GM21619 (cell line): Measurements from ENCODE around the gene HSPA2.
"Not testable (repeated sequence)": the region's sequence is repeated elsewhere in the genome, so short reads cannot be mapped to it uniquely, and the experiment has no call there.

ENCODE experiments used
- ATAC-seq: cut with Tn5 transposase; IDR thresholded peaks from one replicate; pipeline ENCODE4 v1.9.1; 2021; ENCODE audit not compliant: unreplicated experiment

Gene HSPA2

DNA sequence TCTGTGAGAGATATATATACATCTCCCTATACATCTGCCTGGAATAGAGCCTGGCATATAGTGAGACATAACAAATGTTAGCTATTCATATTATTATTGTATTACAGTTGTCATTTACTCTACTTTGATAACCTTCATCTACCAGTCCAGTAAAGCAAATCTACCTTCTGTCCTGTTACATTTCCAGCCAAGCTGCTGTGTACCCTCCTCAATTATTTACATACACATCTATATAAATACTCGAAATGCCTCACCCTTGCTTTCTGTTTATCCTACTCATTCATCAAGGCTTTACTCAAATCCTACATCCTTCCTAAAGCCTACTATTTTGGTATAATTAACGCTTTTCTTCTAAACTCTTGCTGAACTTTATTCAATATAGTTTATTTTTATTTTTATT, 27.3 kb upstream of the HSPA2 start:
- no peak for ATAC-seq

DNA sequence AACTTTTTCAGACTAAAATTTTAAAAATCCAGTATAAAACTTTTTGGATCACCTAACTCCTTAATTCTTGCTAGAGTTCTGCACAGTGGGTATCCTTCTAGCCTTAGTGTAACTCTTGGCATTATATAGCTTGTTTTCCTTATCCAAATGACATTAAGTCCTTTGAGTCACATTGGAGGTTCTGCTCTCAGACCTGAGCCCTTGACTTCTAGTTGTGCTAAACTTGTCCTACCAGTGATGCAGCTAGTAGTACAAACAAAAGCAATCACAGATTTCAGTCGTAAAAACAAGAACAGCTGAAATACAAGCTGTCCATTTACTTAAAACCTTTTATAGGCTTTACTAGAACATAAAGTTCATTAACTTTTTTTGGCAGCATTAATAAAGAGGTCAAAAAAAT, 25.5 kb upstream of the HSPA2 start:
- ATAC-seq: no peak

DNA sequence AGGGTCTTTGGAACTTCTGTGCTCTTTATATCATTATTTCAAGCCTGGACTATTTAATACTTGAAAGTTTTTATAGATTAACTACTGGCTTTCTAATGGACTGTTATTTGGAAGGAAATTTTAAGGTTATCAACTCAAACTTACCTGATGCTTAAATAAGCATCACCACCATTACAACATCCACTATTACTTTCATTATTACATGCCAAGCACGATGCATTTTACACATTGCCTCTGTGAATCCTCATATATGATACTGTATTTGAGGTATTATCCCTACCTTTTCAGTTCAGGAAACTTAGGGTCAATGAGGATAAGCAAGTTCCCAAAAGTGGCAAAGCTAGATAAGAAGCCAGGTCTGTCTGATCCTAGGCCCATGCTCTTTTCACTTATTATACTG, 23.6 kb upstream of the HSPA2 start:
- no peak for ATAC-seq

DNA sequence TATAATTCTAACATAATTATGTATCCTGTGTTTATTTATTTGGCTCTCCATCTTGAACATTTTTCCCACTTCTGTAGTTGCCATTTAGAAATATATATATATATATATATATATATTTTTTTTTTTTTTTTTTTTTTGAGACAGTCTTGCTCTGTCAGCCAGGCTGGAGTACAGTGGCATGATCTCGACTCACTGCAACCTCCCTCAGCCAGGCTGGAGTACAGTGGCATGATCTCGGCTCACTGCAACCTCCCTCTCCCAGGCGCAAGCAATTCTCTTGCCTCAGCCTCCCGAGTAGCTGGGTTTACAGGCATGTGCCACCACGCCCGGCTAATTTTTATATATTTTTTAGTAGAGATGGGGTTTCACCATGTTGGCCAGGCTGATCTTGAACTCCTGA, 22.9 kb upstream of the HSPA2 start:
- not testable (repeated sequence) for ATAC-seq

DNA sequence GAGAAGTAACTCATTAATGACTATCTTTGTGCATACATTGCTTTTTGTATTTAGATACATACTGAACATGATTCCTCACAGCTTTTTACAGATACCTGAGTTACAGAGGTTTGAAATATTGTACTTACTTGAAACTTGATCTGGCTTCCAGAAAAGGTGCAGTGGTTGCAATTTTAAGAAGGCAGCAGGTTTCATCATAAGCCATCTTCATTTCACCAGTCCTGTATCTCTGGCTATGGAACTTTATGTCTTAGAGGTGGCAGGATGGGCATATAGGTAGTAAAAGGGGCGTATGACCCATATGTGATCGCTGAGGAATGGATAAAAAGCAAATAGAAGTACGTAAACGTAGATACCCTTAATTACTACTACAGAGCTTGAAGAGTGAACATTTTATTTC, 22.3 kb upstream of the HSPA2 start:
- ATAC-seq: no peak

DNA sequence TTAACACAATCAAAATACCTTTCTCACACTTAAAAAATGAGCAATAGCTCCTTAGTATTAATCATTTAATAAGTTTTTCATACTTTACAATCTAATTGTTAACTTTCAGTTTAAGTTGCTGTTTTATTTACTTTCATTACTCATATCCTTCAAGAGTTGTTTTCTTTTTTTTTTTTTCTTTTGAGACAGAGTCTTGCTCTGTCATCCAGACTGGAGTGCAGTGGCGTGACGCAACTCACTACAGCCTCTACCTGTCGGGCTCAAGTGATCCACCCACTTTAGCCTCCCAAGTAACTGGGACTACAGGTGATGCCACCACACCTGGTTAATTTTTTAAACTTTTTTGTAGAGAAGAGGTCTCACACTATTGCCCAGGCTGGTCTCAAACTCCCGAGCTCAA, 19.8 kb upstream of the HSPA2 start:
- ATAC-seq: no peak

GRCh38 chr14:64522591-64523355, 17.8 kb upstream of the HSPA2 start:
- ATAC-seq: no peak

- ATAC-seq: no peak
These were observed 15.2 kb upstream of the HSPA2 start for GRCh38 chr14:64525354-64525753.

DNA sequence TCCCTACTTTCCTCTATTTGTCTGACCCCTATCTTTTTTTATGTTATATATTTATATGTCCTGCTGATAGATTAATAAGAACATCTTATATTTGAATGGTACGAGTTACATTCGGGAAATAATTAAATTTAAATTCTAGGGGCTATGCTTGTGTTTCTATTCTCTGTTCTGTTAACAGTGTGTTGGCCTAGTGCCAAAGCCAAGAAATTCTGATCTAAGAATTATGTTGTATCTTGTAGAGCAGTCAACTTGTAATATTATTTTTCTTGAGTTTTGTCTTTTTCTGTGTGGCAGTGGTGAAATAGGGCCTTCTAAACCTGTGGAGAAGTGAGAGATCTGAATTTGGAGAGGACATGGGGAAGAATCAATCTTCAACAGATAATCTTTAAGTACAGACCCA, 9.0 kb upstream of the HSPA2 start:
- ATAC-seq: no peak

DNA sequence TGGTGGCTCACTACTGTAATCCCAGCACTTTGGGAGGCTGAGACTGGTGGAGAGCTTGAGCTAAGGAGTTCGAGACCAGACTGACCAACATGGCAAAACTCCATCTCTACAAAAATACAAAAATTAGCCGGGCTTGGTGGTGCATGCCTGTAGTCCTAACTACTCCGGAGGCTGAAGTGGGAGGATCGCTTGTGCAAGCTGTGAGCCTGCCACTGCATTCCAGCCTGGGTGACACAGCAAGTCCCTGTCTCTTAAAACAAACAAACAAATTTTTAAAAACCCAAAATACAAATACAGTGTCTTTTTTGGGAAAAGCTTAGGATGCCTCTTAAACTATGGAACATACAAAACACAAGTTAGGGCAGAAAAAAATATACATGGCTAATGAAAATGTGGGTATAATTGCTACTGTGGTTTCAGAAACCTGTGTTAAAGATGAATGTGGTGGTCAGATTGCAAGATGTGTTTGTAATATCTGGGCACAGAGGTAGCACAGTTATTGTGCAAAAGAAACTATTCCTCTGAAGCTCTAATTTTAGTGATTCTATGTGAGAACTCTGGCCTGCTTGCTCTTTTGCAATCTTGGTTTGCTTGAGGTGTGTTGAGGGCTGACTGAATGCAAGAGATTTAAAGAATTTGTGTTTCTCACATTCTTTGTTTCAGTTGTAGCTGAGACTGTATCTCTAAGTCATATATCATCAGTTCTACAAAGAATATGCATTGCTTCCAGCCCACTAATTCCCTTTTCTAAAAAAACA, 3.9 kb upstream of the HSPA2 start:
- no peak for ATAC-seq

- no peak for ATAC-seq
These were observed 875 bp downstream of the HSPA2 start for GRCh38 chr14:64541261-64541971.

DNA sequence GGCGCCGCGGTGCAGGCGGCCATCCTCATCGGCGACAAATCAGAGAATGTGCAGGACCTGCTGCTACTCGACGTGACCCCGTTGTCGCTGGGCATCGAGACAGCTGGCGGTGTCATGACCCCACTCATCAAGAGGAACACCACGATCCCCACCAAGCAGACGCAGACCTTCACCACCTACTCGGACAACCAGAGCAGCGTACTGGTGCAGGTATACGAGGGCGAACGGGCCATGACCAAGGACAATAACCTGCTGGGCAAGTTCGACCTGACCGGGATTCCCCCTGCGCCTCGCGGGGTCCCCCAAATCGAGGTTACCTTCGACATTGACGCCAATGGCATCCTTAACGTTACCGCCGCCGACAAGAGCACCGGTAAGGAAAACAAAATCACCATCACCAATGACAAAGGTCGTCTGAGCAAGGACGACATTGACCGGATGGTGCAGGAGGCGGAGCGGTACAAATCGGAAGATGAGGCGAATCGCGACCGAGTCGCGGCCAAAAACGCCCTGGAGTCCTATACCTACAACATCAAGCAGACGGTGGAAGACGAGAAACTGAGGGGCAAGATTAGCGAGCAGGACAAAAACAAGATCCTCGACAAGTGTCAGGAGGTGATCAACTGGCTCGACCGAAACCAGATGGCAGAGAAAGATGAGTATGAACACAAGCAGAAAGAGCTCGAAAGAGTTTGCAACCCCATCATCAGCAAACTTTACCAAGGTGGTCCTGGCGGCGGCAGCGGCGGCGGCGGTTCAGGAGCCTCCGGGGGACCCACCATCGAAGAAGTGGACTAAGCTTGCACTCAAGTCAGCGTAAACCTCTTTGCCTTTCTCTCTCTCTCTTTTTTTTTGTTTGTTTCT, 1.7 kb downstream of the HSPA2 start:
- no peak for ATAC-seq

GRCh38 chr14:64542836-64543201, 2.3 kb downstream of the HSPA2 start:
- no peak for ATAC-seq

DNA sequence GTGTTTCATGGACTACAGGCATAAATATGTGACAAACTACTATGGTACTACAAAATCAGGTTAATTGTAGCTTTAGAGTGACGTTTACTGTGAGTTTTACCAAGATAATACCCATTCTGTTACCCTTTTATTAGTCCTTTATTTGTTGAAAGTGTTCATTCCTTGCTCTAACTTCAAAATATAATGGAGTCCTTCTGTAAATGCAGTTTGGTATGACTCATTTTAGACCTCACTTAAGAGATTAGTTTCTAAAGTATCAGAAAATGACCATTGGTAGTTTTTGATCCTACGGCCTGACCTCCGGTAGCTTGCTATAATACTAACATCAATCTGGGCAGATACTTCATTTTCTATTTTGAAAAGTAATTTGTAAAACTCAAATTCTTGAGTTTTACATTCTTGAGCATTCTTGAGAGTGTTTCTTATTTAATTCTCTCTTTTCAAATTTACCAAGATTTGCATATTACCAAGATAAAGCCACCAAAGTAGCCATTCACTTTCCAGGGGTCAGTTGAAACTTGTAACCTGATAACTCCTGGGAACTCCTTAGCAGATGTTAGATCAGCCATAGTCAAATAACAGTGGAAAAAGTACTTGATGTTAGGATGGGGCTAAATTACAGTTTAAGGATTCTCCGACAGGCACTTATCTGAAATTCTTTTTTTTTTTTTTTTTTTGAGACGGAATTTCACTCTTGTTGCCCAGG, 4.2 kb downstream of the HSPA2 start:
- no peak for ATAC-seq

DNA sequence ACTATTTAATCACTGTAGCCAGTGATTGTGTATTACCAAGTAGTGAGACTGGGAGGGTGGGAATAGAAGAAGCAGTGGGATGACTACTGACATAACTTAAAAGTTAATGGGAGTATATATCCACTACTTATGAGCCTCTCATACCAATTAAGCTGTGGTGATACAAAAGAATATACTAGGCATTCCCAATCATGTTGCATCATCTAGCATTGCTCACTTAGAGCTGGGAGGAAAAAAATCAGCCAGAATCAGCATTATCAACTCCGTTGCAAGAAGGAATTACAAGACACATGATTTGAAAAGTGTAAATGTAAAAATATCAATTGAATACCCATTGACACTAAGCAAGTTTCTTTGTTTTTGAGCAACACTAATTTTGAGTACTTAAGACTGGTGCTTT, 8.5 kb downstream of the HSPA2 start:
- no peak for ATAC-seq

- ATAC-seq: no peak
These were observed 9.5 kb downstream of the HSPA2 start, which contains the start of gene PPP1R36 for GRCh38 chr14:64549791-64550620. TSS of gene PPP1R36 (plus strand) at chr14:64549961. CDS start at chr14:64549998, 37 bp downstream.

- ATAC-seq: no peak
These were observed 10.2 kb downstream of the HSPA2 start for GRCh38 chr14:64550621-64551333.

DNA sequence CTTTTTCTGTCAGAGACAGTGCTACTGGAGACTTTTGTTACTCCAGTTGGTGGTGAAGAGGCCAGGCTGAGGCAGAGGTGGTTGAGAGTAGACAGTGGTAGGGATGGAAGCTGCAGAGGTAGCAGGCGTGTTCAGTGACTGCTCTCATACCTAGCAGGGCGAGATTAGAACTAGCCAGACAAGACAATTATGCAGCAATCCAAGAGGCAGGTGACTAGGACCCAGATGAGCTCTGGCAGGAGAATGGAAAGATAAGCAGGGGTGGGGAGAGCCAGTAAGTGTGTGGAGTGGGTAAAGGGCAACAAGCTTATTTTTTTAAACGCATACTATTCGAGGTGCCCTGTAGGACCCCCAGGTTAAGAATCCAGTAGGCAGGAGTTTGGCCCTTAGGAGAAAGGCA, 14.0 kb downstream of the HSPA2 start:
- no peak for ATAC-seq

DNA sequence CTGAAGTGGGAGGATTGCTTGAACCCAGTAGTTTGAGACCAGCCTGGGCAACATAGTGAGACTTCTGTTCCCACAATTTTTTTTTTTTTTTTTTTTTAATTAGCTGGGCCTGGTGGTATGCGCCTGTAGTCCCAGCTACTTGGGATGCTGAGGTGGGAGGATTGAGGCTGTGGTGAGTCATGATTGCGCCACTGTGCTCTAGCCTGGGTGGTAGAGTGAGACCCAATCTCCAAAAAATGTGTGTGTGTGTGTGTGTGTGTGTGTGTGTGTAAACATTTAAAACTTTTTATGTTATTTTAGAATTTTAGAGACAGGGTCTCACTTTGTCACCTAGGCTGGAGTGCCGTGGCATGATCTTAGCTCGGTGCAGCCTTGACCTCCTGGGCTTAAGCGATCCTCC, 16.0 kb downstream of the HSPA2 start:
- ATAC-seq: no peak
